NCI-H2029 treated with DMSO at 0.1 percent for 48 hours (cell line): ENCODE results near the gene PDE4C.

Experiments
- DNase-seq: peaks from one replicate; lab custom pipeline; 2025; lab: John Stamatoyannopoulos, UW

The PDE4C gene

GRCh38 chr19:18198374-18198773, 27.9 kb downstream of the PDE4C start:
- no peak for DNase-seq

DNA sequence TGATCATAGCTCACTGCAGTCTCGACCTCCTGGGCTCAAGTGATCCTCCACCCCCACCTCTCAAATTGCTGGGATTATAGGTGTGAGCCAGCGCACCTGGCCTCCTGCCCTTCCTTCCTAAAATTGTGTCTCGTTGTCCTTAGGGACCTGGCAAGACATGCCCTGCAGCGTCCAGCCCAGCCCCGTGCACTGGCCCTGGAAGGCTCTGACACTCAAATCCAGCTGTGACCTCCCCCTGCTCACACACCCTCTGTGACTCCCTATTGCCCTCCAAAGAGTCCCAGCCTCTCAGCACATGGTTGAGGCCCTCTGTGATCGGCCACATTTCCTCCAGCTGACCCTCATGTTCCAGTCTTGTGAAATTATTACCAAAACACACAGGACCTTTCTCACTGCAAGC, 28.3 kb downstream of the PDE4C start:
- DNase-seq: no peak

GRCh38 chr19:18197306-18197705, 28.9 kb downstream of the PDE4C start:
- DNase-seq: no peak

DNA sequence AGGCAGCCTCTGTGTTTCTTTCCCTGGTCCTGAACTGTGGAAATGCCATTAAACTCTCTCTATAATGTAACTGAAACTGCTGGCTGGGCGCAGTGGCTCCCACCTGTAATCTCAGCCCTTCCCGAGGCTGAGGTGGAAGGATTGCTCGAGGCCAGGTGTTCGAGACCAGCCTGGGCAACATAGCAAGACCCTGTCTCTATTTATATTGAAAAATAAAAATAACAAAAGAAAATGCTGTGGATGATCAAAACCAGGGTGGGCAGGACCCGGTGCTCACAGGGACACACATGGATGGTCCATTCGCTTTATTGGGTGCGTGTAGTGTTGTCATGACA, 29.8 kb downstream of the PDE4C start:
- DNase-seq: no peak

GRCh38 chr19:18194554-18195238, 31.5 kb downstream of the PDE4C start:
- DNase-seq: no peak

GRCh38 chr19:18194181-18194530, 32.1 kb downstream of the PDE4C start:
- DNase-seq: no peak

DNA sequence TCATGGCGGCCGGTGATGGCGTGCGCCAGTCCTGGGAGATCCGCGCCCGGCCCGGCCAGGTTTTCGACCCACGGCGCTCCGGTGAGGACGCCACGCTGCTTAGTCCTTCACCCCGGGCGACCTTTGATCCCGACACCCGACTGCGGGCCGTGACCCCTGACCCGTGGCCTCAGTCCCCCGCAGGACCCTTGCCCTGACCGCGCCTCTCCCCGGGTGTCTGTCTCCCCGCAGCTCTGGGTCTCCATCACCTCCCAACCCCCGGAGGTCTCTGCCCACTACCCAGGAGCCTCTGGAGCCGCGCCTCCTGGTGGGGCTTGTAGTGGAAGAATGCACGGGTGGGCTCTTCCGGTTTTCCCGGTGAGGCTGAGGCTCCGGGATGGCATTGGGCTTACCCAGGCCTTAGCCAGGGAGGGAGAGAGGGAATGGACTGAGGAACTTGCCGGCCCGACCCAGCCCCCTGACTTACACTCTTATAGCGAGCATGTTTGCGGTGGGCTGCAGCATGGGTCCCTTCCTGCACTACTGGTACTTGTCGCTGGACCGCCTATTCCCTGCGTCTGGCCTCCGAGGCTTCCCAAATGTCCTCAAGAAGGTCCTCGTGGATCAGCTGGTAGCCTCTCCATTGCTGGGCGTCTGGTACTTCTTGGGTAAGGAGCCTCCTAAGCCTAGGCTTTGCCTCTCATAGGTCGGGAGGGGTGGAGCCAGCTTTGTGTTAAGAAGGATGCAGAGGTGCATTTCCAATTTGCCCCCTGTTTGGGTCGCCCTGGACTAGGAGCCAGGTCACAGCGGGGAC, 32.7 kb downstream of the PDE4C start:
- DNase-seq: no peak

DNA sequence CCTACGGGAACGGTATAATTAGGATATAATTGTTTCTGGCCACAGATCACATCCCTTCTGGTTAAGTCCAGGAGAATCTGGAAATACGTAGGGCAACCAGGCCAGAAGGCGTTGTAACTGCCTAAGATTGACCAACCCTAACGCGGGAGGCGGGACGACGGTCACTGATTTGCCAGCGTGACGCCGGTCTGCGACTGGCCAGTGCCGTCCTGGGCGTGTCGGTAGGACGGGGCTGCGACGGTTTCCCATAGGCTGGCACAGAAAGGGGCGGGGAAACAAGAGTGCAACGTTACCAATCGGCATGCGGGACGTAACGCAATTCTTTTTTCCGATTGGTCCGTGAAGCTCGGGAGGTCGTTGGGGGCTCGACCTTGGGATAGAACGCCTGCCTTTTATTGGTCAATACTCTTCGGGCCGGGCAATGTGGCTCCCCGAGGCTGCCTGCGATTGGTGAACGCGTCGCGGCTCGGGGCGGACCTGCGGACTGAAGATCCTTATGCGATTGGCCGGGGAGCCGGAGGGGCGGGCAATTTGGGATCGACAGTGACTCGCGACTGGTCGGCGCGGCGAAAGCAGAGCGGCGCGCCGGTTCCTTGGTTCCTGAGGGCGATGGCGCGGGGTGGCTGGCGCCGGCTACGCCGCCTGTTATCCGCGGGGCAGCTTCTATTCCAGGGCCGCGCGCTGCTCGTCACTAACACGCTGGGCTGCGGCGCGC, 33.4 kb downstream of the PDE4C start, which contains the start of gene MPV17L2:
Gene MPV17L2, plus strand, starts transcription at position 546 of the 715 bp plus-strand sequence. Its CDS starts 64 bp downstream, at position 610.
- DNase-seq: peak; percentile 97

DNA sequence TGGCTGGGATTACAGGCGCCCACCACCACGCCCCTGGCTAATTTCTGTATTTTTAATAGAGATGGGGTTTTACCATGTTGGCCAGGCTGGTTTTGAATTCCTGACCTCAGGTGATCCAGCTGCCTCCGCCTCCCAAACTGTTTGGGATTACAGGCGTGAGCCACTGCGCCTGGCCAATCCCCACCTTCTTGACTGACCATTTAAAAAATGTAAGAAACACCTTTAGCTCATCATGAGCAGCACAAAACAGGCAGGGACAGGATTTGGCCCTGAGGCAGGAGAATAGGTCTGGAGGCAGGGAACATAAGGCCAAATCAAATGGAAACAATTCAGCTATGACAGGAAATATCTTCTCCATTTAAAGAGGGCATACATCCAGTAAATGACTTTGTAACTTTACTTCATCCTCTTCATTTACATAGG, 34.6 kb downstream of the PDE4C start:
- no peak for DNase-seq

- DNase-seq: no peak
Measured at GRCh38 chr19:18190278-18190677, 36.0 kb downstream of the PDE4C start.

DNA sequence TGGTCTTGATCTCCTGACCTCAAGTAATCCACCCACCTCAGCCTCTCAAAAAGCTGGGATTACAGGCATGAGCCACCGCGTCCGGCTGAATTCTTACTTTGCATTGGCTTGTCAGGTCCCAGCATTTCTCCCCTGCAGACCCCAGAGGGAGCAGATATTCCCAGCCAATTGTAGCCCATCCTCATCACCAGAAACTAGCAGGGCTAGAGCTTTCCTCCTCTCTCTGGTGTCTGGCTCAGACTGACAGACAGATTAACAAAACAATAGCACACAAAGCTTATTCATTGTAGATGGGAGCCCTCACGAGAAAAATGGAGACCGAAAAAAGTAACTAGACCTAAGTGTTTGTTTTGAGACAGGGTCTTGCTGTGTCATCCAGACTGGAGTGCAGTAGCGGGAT, 40.7 kb downstream of the PDE4C start:
- DNase-seq: no peak

DNA sequence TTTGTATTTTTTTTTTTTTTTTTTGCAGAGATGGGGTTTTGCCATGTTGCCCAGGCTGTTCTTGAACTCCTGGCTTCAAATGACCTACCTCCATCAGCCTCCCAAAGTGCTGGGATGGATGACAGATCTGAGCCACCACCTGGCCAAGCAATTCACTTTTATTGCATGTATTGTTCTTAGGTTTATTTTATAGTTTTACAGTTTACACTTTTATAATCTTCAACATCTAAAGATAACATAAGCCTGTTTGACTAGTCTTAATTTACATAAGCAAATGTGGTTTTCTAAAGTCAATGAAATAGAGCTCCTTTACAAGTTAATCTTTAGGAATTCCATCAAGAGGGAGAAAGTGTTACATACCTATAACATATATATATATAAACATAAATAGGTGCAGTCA, 42.7 kb downstream of the PDE4C start:
- DNase-seq: no peak

DNA sequence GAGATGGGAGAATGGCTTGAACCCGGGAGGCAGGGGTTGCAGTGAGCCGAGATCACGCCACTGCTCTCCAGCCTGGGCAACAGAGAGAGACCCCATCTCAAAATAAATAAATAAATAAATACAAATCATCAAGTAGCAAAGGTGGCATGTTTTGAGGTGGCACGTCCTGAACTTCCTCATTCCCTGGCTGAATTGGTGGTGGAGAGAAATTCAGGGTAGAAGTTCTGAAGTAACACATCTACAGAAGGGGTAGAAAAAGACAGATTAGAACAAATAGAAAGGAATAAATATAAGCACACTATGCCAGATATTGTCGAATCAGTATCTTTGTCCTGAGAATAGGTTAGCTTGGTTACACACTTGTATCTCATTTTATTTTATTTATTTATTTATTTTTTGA, 46.3 kb downstream of the PDE4C start:
- no peak for DNase-seq

- DNase-seq: no peak
Measured at GRCh38 chr19:18176367-18177310, 49.6 kb downstream of the PDE4C start.

DNA sequence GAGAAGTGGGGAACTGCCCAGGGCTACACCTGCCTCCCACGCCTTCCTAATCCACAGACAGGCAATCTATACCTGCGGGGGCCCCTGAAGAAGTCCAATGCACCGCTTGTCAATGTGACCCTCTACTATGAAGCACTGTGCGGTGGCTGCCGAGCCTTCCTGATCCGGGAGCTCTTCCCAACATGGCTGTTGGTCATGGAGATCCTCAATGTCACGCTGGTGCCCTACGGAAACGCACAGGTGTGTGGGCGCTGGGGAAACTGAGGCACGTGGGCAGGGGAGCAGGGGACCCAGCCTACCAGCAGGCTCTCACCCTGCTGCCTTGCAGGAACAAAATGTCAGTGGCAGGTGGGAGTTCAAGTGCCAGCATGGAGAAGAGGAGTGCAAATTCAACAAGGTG, 51.3 kb downstream of the PDE4C start:
- DNase-seq: no peak
